ENCODE measurements around the gene AANAT.

DNA sequence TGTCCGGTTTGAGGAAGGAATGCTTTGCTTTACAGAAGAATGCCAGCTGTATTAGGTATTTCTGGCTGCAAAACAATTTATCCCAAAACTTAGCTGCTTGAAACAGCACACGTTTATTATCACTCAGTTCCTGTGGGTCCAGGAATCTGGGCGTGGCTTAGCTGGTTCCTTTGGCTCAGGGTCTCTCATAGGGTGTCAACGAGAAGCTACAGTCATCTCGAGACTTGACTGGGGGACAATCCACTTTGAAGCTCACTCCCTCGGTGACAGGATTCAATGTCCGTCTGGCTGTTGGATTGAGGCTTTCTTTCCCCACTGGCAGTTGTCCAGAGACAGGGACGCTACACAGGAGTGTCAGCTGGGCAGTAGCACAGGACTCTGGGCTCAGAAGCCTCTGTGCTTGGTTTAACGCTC, 43.4 kb downstream of the AANAT start:
- TF ChIP-seq POLR2A (IDR thresholded peaks at IDR 0.05), result no peak
- TF ChIP-seq, protein P1, sequence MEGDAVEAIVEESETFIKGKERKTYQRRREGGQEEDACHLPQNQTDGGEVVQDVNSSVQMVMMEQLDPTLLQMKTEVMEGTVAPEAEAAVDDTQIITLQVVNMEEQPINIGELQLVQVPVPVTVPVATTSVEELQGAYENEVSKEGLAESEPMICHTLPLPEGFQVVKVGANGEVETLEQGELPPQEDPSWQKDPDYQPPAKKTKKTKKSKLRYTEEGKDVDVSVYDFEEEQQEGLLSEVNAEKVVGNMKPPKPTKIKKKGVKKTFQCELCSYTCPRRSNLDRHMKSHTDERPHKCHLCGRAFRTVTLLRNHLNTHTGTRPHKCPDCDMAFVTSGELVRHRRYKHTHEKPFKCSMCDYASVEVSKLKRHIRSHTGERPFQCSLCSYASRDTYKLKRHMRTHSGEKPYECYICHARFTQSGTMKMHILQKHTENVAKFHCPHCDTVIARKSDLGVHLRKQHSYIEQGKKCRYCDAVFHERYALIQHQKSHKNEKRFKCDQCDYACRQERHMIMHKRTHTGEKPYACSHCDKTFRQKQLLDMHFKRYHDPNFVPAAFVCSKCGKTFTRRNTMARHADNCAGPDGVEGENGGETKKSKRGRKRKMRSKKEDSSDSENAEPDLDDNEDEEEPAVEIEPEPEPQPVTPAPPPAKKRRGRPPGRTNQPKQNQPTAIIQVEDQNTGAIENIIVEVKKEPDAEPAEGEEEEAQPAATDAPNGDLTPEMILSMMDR (IDR thresholded peaks at IDR 0.05), result no peak
